22Rv1 (cell line): ENCODE data around the gene CMTM6.
"Not testable (repeated sequence)": the region's sequence is repeated elsewhere in the genome, so short reads cannot be mapped to it uniquely, and the experiment has no call there.

ENCODE experiments used
- ZFX ChIP-seq: fragments of 450-650 bp; IDR thresholded peaks from 2 replicates; pipeline ENCODE4 v1.6.1; 2017; ENCODE audit warnings: antibody characterized with exemption, borderline replicate concordance
- TF ChIP-seq, protein P1 (sequence below): fragments of 450-650 bp; IDR thresholded peaks from 2 replicates; pipeline ENCODE4 v1.5.1; 2017; ENCODE audit warnings: mild to moderate bottlenecking

DNA sequence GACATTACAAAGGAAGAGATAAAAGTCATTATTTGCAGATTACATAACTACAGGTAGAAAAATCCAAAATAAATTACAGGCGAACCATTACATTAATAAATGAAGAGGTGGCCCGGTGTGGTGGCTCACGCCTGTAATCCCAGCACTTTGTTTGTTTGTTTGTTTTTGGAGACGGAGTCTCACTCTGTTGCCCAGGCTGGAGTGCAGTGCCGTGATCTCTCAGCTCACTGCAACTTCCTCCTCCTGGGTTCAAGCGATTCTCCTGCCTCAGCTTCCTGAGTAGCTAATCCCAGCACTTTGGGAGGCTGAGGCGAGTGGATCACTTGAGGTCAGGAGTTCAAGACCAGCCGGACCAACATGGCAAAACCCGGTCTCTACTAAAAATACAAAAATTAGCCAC, 14.1 kb upstream of the CMTM6 start:
- TF ChIP-seq, protein P1, sequence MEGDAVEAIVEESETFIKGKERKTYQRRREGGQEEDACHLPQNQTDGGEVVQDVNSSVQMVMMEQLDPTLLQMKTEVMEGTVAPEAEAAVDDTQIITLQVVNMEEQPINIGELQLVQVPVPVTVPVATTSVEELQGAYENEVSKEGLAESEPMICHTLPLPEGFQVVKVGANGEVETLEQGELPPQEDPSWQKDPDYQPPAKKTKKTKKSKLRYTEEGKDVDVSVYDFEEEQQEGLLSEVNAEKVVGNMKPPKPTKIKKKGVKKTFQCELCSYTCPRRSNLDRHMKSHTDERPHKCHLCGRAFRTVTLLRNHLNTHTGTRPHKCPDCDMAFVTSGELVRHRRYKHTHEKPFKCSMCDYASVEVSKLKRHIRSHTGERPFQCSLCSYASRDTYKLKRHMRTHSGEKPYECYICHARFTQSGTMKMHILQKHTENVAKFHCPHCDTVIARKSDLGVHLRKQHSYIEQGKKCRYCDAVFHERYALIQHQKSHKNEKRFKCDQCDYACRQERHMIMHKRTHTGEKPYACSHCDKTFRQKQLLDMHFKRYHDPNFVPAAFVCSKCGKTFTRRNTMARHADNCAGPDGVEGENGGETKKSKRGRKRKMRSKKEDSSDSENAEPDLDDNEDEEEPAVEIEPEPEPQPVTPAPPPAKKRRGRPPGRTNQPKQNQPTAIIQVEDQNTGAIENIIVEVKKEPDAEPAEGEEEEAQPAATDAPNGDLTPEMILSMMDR = not testable (repeated sequence)
- not testable (repeated sequence) for TF ChIP-seq ZFX
